Kidney (tissue), 14 donors: ENCODE measurements around the gene CYP2C8. TPM values are rescaled to one million over a fixed set of nuclear protein-coding genes. Genes with fewer than 3 reads are reported as not detected.

Experiments
- DNase-seq, 5 donors: peaks; one replicate each; pipeline ENCODE4 v3.0.0-alpha.2; 2013 to 2020
- FAIRE-seq: peaks from 2 replicates; lab custom pipeline; 2012; peaks lifted over from hg19 to GRCh38; lab: Jason Lieb, UNC
- H3K27ac ChIP-seq, 2 donors: one replicate each; pipeline ENCODE4 v1.7.0; 2013; ENCODE audit warnings: low read depth in 2 of 2, low read length in 2 of 2, inconsistent platforms in 1 of 2
- H3K27me3 ChIP-seq: one replicate; pipeline ENCODE4 v1.7.1; 2013; ENCODE audit warnings: low read length, inconsistent platforms; ENCODE audit not compliant: control insufficient read depth, insufficient read depth
- H3K36me3 ChIP-seq, 3 donors: one replicate each; pipeline versions ENCODE4 v1.7.0 to v1.7.1; 2013; ENCODE audit warnings: low read length in 3 of 3, control low read depth in 1 of 3, inconsistent platforms in 1 of 3; ENCODE audit not compliant: insufficient read depth in 3 of 3, control insufficient read depth in 2 of 3
- H3K4me1 ChIP-seq, 3 donors: one replicate each; pipeline versions ENCODE4 v1.7.0 to v1.7.1; 2013; ENCODE audit warnings: low read length in 3 of 3, inconsistent platforms in 1 of 3, low read depth in 1 of 3; ENCODE audit not compliant: control insufficient read depth in 2 of 3, insufficient read depth in 2 of 3
- H3K4me3 ChIP-seq, 3 donors: one replicate each; pipeline versions ENCODE4 v1.7.0 to v1.8.1; 2013; ENCODE audit warnings: low read length in 3 of 3, control low read depth in 1 of 3, inconsistent platforms in 1 of 3
- H3K9ac ChIP-seq, 3 donors: one replicate each; pipeline versions ENCODE4 v1.7.0 to v1.7.1; 2013; ENCODE audit warnings: low read length in 3 of 3, control low read depth in 1 of 3, inconsistent platforms in 1 of 3
- H3K9me3 ChIP-seq, 3 donors: one replicate each; pipeline versions ENCODE4 v1.7.0 to v1.7.1; 2013; ENCODE audit warnings: low read length in 3 of 3, control low read depth in 1 of 3, inconsistent platforms in 1 of 3; ENCODE audit not compliant: control insufficient read depth in 2 of 3, insufficient read depth in 1 of 3
- intact Hi-C: fragments of 100-400 bp; cut with DNase I; formaldehyde crosslinking; loops from one replicate; pipeline ENCODE4 v1.11.1; 2022
- polyA plus RNA-seq: library from polyadenylated mRNA; stranded (reverse); fragments of 350-450 nt; fragmentation: Illumina TruSeq; extraction: RNeasy Lipid Tissue Mini Kit (QIAGEN cat#74804); gene quantifications from one replicate; pipeline ENCODE4 v1.2.3, GENCODE V29; 2014; ENCODE audit warnings: low read depth, low replicate concordance; ENCODE audit not compliant: insufficient read depth
- total RNA-seq: library from RNA; stranded (reverse); fragmentation: NEBNext Ultra II Directional; extraction: Animal tissue kit (Norgen Biotek cat#: 25700); gene quantifications from one replicate; pipeline ENCODE4 v1.2.1, GENCODE V29; 2021
- TF ChIP-seq, protein P1 (sequence below): IDR thresholded peaks from 3 replicates; pipeline ENCODE4 v1.5.1; 2012; ENCODE audit warnings: mild to moderate bottlenecking, moderate library complexity, borderline replicate concordance; ENCODE audit not compliant: insufficient read depth; ENCODE audit errors: extremely low read depth
- donor health status: control.
- donor health status: control.
- donor health status: control.
- donor health status: control.
- donor health status: control.
- donor health status: DM: yes; HTN: yes; CAD: no.
- donor health status: Normal renal cell carcinoma (clear cell type).

The CYP2C8 gene
- total and polyA plus RNA-seq, 2 donors from 2014 or later = 0.69 to 1.4 TPM

DNA sequence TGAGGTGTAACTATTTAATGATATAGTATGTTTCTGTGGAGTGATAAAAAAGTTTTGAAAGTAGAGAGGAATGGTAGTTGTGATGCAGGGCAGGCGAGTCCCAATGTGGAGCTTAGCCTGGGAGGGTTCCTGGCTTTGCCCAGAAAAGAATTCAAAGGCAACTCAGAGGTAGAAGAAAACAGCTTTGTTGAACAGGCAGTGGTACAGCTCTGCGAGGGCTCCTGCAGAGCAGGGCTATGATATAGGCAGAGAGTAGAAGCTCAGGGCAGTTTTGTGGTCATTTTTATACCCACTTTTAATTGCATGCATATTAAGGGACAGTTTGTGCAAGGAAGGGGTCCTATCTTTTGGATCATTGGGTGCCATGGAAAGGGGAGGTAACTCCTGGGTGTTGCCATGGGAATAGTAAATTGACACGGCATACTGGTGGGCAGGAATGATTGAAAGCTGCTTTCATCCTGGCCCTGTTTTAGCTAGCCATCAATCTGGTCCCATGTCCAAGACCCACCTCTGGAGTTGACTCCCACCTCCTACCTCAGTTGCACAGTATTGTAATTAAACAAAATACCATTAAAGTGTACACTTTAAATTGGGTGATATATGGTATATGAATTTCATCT lies 12.4 kb downstream of the CYP2C8 start:
- DNase-seq = peak in 1 of 5 donors; percentile 19
- Histone ChIP-seq H3K27ac (no peak overlapping the region), H3K4me3 (no peak overlapping the region), H3K27me3 (no peaks in the 10 kb centered on the region), H3K36me3 (no peaks in the 10 kb centered on the region), H3K9me3 (no peaks in the 10 kb centered on the region), H3K9ac (no peak overlapping the region), H3K4me1 (no peaks in the 10 kb centered on the region)
- intact Hi-C loops = no loop called here
- TF ChIP-seq, protein P1, sequence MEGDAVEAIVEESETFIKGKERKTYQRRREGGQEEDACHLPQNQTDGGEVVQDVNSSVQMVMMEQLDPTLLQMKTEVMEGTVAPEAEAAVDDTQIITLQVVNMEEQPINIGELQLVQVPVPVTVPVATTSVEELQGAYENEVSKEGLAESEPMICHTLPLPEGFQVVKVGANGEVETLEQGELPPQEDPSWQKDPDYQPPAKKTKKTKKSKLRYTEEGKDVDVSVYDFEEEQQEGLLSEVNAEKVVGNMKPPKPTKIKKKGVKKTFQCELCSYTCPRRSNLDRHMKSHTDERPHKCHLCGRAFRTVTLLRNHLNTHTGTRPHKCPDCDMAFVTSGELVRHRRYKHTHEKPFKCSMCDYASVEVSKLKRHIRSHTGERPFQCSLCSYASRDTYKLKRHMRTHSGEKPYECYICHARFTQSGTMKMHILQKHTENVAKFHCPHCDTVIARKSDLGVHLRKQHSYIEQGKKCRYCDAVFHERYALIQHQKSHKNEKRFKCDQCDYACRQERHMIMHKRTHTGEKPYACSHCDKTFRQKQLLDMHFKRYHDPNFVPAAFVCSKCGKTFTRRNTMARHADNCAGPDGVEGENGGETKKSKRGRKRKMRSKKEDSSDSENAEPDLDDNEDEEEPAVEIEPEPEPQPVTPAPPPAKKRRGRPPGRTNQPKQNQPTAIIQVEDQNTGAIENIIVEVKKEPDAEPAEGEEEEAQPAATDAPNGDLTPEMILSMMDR = no peak
- no peak for FAIRE-seq

DNA sequence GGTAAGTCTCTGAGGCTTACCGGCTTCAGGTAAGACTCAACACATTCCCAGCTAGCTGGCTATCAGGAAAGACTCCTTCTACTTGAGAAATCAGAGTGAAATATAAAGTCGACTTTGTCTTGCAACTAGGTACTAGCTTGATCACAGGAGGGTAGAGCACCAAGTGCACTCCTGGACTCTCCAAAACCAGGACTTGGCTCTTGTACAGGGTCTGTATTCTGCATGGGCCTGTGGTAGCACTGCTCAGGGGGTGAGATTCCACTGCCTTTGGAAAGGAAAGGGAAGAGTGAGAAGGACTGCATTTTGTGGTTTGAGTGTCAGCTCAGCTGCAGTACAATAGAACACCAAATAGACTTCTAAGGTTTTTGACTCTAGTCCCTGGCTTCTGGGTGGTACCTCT lies 19.4 kb downstream of the CYP2C8 start:
- DNase-seq (no peak), FAIRE-seq (no peak)
- Histone ChIP-seq H3K4me3 (no peak overlapping the region), H3K4me1 (no peaks in the 10 kb centered on the region), H3K27ac (no peak overlapping the region), H3K36me3 (no peaks in the 10 kb centered on the region), H3K27me3 (no peaks in the 10 kb centered on the region), H3K9ac (no peak overlapping the region), H3K9me3 (no peaks in the 10 kb centered on the region)
- TF ChIP-seq, protein P1 = no peak
- intact Hi-C loops = no loop called here

DNA sequence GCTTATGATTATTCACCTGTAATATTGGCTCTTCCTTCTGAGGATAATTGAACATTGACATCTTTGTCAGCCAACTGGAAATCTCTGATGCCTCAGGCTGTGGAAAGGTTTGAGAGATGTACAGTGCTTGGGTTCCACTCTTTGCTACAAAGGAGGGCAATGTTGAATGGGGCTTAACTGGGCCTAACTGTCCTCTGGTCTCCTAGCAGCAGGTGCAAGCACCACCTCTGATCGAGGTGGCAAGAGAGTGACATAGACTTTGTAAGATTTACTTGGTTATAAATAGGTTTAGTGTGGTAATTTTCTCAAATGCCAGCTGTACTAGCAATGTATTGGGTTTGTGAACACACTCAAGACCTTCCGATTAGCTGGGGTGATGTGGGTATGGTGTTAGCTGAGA lies 21.1 kb downstream of the CYP2C8 start:
- no peak overlapping the region for H3K4me3 ChIP-seq
- H3K27me3 ChIP-seq = no peaks in the 10 kb centered on the region
- no peak for FAIRE-seq
- H3K36me3 ChIP-seq = no peaks in the 10 kb centered on the region
- no peak overlapping the region for H3K27ac ChIP-seq
- intact Hi-C loops = no loop called here
- no peaks in the 10 kb centered on the region for H3K9me3 ChIP-seq
- TF ChIP-seq, protein P1 = no peak
- no peak overlapping the region for H3K9ac ChIP-seq
- H3K4me1 ChIP-seq = no peaks in the 10 kb centered on the region
- no peak for DNase-seq

DNA sequence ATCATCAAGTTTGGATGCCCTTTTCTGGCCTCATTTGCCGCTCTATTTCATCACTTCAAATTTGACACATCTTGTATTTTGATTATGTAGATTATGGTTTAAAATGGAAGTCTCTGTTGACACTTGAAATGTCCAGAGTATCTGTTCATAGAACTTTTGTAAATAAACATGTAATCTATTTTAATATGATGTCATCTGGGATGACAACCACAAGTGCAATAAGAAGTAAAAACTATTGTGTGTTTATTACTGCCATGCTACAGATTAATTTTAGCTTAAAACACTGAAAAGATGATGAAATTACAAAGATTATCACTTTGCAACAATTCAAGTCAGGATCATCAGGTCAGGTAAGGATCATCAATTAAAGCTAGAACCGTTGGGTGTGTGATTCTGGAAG lies 30.0 kb downstream of the CYP2C8 start:
- FAIRE-seq (no peak), DNase-seq (no peak)
- Histone ChIP-seq H3K9me3 (no peaks in the 10 kb centered on the region), H3K27ac (no peak overlapping the region), H3K4me3 (no peak overlapping the region), H3K27me3 (no peaks in the 10 kb centered on the region), H3K36me3 (no peaks in the 10 kb centered on the region), H3K9ac (no peak overlapping the region), H3K4me1 (no peaks in the 10 kb centered on the region)
- TF ChIP-seq, protein P1 = no peak
- intact Hi-C loops = no loop called here
